Hematopoietic multipotent progenitor cell treated with erythropoietin and hydrocortisone succinate and interleukin-3 and kit ligand, for 4 days (in vitro differentiated cells): ENCODE measurements around the gene PSAPL1.
"Not testable (repeated sequence)": the region's sequence is repeated elsewhere in the genome, so short reads cannot be mapped to it uniquely, and the experiment has no call there.

Source experiments
- DNase-seq: peaks from one replicate; pipeline ENCODE4 v3.0.0-alpha.2; 2015

Gene PSAPL1

DNA sequence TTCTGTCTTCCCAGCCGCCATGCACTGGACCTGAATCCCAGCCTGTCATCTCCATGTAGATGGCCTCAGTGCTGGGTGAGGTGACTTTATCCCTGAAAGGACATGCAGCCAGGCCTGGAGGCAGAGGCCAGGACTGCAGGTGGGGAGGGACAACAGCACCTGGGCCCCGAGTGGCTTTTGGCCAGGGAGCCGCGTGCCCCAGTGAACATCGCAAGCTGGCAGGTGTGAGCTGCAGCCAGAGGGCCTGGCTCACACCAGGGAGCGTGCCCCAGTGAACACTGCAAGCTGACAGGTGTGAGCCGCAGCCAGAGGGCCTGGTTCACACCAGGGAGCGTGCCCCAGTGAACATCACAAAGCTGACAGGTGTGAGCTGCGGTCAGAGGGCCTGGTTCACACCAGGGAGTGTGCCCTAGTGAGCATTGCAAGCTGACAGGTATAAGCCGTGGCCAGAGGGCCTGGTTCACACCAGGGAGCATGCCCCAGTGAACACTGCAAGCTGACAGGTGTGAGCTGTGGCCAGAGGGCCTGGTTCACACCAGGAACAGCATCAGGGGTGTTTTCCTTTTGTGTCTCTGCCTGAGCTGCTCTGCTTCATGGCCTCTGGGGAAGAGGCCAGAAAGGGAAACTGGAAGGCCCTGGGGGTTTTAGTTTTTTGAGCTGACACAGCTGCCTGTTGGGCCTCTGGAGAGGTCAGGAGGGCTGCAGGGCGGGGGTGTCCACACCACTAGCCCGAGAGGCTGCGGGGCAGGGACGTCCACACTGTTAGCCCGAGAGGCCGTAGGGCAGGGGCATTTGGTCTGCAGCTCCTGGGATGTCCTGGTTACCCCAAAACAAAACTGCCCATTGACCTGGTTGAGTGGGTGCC lies 22.7 kb upstream of the PSAPL1 start:
- DNase-seq, result no peak

DNA sequence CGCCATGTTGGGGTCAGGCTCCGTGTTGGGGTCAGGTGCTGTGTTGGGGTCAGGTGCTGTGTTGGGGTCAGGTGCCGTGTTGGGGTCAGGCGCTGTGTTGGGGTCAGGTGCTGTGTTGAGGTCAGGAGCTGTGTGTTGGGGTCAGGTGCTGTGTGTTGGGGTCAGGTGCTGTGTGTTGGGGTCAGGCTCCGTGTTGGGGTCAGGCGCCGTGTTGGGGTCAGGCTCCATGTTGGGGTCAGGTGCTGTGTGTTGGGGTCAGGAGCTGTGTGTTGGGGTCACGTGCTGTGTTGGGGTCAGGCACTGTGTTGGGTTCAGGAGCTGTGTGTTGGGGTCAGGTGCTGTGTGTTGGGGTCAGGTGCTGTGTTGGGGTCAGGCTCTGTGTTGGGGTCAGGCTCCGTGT lies 18.1 kb upstream of the PSAPL1 start:
- not testable (repeated sequence) for DNase-seq

DNA sequence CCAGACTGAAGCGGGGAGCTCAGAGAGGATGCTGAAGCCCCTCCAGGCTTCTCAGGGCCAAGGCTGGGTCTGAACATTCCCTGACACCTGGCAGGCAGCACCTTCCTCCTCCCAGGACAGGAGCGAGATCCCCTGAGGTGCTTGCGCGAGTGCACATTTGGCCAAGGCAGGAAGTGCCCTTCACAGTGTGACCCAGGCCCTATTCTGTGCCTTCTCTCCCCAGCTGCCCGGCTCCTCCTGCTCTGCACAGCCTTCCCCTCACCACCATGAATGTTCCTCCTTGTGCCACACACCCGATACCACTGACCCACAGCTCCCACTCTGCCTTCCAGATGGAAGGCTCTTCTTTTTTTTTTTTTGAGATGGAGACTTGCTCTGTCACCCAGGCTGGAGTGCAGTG lies 17.1 kb upstream of the PSAPL1 start:
- DNase-seq, result no peak

DNA sequence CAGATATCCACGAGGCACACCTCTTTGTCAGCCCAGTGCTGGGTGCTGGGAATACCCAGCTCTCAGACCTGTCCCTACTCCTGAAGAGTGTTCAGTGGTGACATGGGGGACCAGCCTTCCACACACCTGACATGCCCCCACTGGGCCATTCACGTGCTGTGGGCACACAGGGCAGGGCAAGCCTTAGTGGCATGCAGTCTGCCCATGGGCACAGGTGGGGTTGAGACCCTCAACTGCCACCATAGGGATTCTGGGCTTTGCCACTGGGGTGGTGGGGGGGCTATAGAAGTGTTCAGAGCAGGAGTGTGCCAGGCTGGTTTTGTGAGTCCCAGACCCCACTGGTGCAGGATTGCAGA lies 16.7 kb upstream of the PSAPL1 start:
- no peak for DNase-seq

DNA sequence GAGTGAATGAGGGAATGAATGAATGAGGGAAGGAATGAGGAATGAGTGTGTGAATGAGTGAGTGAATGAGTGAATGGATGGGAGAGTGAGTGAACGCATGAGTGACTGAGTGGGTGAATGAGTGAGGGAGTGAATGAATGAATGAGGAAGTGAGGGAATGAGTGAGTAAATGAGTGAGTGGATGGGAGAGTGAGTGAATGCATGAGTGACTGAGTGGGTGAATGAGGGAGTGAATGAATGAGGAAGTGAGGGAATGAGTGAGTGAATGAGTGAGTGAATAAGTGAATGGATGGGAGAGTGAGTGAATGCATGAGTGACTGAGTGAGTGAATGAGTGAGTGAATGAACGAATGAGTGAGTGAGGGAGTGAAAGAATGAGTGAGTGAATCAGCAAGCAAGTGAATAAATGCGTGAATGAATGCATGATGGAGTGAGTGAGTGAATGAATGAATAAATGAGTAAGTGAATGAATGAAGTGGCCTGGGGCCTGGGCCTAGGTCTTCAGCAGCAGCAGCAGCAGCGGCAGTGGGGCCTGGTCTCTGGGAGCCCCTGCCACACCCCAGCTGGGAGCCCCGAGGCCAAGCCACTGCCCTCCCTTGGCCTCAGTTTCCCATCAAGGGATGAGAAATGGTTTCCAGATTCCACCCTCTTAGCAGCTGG lies 16.2 kb upstream of the PSAPL1 start:
- no peak for DNase-seq

DNA sequence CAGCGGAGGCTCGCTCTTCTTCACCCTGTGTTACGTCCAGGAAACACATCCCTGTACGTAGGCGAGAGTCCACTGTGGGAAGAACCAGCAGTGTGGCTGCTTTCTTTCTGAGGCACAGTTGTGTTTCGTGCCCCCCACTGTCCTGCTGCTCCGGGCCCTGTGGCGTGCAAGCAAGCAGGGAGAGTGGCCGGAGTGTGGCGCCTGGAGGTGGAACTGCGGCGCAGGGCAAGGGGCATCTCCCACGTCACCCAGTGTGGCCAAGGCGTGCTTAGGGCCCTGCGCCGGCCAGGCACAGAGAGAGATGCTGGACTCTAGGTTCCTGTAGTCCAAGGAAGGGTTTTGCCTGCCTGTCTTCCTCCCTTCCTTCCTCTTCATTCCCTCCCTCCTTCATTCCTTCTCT lies 13.3 kb upstream of the PSAPL1 start:
- no peak for DNase-seq

DNA sequence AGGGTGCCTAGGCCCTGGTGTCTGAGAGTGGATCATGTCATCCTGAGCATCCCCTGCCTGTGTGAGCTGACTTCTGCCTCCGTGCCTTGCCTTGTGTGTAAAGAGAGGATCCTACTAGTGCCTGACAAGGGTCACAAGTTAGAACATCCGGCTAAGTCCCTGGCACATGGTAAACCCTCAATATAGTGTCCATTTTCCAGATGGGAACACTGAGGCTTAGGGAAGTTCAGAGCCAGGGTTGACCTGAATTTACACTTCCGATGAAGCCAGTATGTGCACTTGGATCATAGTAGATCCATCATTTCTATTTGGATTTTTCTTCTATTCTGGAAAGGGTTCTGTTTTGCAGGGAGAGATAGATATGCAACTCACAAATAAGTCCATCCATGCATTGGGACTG lies 12.5 kb upstream of the PSAPL1 start:
- no peak for DNase-seq

DNA sequence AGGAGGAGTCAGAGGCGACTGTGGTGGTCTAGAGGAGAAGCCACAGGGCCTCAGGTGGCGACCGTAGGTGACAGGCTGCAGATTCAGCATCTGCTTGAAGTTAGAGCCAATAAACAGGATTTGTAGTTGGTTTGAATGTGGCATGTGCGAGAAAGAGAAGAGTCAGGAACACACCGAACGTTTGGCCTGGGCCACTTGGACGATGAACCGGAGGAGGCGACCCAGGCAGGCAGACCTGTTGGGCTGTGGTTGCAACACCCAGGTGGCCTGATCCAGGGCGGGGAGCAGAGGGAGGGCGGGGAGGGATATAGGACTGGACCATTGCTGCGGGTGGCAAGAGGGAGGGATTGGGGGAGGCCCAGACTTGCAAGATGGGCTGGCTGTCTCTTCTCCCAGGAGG lies 10.0 kb upstream of the PSAPL1 start:
- DNase-seq, result no peak

DNA sequence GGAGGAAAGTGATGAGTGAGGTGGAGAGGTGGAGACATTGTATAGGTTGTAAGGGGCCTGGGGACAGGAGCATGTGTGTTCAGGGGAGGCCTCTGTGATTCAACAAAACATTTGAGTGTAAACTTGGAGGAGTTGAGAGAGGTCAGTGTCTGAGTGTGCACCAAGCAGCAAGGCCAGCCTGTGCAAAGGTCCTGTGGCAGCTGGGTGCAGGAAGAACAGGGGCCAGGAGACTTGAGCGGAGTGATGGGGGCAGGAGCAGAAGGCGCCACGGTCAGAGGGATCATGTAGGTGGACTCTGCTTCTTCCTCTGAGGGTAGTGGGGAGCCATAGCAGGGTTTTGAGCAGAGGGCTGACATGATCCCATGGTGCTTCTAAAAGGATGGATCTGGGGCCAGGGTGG lies 9.6 kb upstream of the PSAPL1 start:
- no peak for DNase-seq

DNA sequence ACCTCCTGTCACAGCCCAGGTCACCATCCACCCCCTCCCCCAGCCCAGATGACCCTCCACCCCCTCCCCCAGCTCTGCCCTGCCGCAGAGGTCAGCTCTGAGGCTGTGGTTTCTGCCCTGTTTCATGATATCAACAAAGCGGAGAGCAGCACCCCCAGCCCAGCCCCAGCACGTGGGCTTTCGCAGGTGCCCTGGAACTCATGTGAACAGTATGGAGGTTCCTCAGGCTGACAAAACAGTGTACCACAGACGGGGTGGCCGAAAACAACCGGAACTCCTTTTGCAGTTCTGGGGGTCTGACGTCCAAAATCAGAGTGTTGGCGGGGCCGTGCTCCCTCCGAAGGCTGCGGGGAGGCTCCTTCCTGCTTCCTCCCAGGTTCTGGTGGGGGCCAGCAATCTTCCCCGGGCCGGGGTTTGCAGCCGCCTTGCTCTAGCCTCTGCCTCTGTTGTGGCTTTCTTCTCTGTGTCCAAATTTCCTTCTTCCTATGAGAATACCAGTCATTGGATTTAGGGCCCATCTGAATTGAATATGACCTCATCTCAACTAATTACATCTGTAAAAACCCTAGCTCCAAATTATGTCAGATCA lies 7.9 kb upstream of the PSAPL1 start:
- DNase-seq, result no peak

DNA sequence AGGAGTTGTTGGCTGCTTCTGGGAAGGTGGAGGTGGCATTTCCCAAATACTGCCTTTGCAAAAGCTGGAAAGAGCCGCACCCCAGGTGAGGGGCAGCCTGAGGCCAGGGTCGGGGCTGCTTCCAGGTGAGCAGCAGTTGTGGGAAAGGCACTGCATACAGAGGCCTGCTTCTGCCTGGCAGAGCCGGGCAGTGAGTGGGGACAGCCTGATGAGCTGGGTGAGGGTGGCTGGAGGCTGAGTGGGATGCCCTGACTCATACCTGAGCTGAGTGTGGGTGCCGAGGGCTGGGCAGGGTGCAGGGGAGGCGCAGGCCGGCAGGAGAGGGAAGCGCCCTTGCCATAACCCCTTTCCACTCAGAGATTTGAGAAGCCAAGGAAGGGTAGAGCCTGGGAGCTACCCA lies 6.5 kb upstream of the PSAPL1 start:
- DNase-seq, result no peak

DNA sequence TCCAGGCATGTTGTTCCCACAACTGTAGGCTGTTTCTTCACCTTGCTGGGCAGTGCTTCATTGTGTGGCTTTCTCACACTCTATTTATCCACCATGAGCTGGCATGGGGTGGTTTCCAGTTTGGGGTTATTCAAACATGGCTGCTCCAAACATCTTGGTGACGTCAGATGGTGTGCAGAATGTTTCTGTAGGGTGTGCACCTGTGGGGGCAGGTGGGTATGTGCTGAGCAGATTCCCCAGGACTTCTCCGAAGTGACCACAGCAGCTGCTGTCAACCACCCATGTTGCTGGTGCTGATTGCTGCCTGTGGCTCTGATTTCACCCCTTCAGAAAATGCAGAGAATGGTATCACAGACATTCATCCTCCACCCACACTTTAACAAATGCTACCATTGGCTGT lies 5.0 kb upstream of the PSAPL1 start:
- DNase-seq, result no peak

DNA sequence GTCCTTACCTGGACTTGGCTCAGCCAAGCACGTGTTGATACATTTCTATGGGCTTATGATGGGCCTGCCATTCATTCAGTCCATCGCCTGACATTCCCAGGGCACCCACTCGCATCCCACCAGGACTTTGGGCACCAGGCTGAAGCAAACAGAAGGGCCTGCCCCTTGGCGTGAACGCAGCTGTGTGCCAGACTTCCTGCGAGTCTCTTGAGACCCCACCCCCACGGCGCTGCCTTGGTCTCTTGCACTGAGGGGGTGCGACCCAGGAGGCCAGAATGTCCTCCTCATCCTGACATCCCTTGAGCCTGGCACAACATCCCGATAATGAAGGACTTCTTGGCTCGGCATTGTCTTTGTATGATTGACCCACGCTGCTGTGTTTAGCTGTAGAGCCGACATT lies 1.5 kb upstream of the PSAPL1 start:
- DNase-seq, result no peak

DNA sequence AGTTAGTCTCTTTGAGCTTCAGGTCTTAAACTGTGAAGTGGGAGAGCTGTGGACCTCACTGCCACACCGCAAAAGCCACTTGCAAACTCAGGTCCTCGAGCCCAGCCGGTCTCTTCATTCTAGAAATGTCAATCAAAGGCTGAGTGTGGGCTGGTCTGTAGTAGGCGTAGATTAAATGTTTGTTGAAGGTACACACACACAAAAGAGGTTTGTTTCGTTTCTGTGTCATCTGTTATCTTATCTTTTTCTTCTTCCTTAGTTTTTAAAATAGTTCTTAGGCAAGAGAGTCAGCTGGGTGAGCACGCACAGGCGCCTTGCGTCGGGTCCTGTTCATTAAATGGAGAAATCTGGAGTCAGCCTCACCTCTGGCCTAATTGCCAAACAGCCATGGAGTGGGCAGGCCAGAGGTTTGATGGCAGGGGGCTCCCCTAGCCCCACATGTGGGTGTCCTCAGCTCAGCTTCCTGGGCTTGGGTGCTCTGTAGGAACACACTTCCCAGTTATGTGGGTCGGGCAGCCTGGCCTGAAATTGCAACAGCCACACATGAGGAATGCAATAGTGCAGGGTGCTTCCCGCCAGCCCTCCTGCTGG lies 836 bp upstream of the PSAPL1 start:
- no peak for DNase-seq

DNA sequence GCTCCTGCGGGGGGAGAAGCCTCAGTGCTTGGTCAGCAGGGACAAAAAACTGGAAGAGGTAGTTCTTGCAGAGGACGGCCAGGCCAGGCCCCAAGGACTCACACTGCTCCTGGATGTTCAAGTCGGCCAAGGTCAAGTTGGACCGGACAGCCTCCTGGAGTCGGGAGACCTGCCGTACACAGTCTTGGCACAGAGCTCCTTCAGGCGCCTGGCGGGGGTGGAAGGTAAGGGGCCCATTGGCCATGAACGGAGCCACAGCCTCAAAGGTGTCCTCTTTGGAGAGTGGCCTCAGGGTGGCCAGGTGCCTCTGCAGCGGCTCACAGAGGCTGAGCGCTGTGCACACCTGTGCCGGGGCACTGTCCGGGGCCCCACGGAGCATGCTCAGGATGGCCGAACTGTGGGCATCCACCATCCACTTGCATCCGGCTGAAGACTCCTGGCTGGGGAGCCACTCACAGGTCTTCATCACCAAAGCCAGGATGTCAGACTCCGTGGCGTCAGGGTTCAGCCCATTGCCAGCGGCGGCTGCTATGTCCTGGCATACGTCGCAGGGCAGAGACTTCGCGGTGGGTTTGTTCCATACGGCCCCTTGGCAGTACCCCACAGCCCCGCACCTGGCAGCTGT lies 477 bp downstream of the PSAPL1 start:
- DNase-seq, result no peak

DNA sequence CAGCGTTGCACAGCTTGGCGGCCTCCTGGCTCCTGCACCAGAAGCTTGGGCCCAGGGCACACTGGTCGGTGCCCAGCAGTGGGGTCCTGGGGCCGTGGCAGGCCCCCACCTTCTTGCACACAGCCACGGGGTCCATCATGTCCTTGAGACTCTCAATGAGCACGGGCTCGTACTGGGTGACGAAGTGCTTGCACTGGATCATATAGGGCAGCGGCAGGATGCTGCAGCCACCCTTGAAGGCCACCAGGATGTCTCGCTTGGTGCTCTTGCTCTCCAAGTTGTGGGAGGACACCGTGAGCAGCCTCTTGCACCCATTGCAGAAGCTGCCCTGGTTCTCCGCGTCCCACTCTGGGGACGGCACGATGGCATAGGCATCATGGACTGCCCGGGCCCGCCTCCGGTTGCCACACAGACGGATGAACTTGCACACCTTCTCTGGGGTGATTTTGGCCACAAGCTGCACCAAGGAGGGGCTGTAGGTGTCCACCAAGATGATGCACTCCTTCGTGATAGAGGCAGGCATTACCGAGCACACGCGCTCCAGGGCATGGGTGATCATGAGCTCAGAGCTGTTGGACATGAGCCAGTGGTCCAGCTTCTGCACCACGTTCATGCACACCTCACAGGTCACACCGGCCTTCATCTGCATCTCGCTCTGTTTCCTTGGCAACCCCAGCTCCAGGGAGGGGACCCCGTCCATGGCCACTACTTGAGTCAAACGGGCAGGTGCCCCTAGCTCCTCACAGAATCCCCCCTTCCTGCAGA lies 1.2 kb downstream of the PSAPL1 start:
- no peak for DNase-seq

DNA sequence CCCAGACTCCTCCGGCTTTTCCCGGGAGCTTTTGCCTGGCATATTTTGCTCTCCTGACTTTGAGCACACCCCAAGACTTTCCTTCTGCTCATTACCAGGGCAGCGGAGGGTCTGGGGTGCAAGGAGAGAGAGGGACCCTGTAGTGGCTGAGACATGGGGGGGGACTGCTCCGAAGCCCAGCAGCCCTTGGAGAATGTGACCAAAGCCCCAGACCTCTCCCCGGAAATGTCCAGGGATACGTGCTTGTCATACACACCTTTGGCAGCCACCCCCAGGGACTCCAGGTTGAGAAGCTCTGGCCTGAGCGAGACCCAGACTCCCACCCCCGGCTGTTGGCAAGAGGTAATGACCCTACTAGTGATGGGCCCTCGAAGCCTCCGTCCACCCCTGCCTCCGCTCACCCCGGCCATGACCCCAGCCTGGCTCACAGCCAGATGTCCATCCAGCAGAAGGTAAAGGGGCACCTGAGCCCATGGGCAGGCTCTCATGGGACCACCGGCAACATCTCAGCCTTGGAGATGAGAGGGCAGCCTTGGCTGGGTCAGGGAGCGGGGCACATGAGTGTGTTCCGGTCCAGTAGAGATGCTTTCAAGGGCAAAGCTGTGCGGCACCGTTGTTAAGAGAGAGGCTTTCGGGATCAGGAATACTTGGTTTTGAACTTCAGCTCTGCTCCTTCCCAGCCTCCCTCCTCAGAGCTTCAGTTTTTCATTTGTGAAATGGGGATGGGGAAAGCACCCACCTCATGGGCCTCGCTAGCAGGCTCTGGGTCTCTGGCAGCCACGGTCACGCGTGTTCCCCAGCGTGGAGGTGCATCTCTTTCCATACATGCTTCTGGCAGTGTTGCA lies 2.0 kb downstream of the PSAPL1 start:
- DNase-seq, result no peak

DNA sequence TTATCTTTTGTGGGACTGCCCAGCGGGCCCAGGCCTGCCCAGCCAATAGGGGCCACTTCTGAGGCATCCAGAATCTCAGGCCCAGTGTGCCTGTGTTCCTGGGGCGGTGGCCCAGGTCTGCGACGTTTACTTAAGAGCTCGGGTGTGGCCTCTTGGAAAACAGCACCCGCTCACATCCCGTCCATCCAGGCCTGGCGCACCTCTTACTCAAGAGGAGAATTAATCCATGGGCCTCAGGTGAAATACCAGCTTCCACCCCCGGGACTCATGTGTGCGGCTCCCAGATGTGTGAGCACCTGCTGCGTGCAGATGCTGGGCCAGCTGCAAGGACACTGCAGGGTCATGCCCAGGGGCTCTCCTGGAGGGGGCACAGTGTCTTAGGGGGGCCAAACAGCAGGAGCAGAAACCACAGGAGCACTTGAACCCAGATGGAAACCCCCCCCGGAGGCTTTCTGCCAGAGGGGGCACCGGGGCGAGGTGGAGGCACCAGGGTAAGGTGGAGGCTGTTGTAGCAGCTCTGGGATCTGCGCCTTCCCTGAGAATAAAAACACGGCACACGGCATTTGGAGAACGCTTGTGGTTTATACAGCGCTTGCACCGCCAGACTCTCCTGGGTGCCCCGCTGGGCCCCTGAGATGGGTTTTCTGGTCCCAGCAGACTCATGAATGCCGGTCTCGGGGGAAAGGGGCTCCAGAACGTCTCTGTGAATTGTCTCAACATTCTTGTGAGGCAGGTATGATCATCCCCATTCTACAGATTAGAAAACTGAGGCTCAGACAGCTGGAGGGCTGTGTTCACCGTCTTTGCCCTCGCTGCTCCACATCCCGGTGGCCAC lies 2.8 kb downstream of the PSAPL1 start:
- no peak for DNase-seq

DNA sequence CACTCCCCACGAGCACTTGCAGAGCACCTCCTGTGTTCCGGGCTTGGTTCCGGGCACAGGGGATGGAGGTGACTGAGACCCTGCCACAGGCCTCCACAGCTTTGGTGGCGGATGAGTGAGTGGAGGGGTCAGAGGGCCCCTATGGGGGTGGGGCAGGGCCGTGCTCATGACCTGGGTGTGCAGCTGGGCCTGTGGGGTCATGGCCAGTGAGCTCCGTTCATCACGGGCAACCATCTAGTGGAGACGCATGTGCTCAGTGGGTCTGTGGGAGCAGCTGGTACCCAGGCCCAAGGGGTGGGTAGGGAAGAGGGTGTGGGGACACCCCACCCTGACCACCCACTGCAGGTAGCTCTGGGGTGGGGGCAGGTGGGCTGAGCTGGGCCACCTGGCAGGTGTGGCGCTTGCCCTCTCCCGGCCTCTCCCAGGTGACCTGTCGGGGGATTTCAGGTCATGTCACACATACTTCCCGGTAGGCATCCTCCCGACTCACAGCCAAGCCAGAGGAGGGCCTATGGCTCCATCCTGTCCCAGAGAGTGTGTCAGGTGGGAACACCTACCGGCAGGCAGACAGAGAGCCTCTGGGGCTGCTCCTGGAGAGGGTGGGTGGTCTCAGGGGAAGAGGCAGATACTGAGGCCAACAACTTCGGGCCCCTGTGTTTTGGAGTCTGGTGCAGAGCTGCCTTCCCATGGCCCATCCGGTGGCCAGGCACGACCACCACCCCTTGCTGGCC lies 3.6 kb downstream of the PSAPL1 start:
- DNase-seq, result no peak

DNA sequence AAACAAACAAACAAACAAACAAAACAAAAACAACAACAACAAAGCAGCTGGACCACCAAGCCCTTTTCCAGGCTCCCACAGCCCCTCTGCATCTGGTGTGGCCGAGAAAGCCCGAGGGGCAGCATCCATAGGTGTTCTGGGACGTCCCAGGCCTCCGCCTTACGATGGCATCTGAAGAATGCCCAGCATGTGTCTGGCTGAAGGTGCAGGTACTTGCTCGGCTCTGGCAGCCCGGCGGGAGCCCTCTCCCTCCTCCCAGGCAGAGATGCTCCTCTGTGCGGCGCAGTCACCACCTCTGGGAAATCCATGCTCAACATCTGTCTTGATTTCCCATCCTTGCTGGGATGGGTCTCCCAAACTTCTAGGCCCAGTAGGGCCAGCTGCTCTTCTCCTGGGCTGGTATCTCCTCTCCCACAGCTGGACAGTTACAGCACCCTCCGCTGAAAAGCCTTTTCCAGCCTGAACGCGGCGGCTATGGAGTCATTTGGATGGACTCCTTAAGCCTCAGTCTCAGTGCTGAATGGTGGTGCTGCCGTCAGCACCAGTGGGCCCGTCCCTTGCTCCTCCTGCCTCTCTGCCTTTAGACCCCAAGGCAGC lies 4.3 kb downstream of the PSAPL1 start:
- DNase-seq, result no peak
